Endothelial cell (in vitro differentiated cells): Measurements from ENCODE around the gene SGCD. TPM values are rescaled to one million over a fixed set of nuclear protein-coding genes. Genes with fewer than 3 reads are reported as not detected.

Experiments used
- DNase-seq: peaks from one replicate; pipeline ENCODE4 v3.0.0; 2021; ENCODE audit warnings: low spot score
- H3K27ac Mint-ChIP-seq: one replicate; pipeline ENCODE4 v1.8.0; 2021; ENCODE audit warnings: mixed read lengths, inconsistent platforms; ENCODE audit not compliant: unreplicated experiment
- H3K27me3 Mint-ChIP-seq: one replicate; pipeline ENCODE4 v1.8.0; 2021; ENCODE audit warnings: mild to moderate bottlenecking, moderate library complexity, mixed read lengths, inconsistent platforms; ENCODE audit not compliant: unreplicated experiment
- H3K36me3 Mint-ChIP-seq: one replicate; pipeline ENCODE4 v1.8.0; 2021; ENCODE audit warnings: mild to moderate bottlenecking, low read depth, mixed read lengths, inconsistent platforms; ENCODE audit not compliant: unreplicated experiment
- H3K4me1 Mint-ChIP-seq: one replicate; pipeline ENCODE4 v1.8.0; 2021; ENCODE audit warnings: mild to moderate bottlenecking, mixed read lengths, inconsistent platforms; ENCODE audit not compliant: unreplicated experiment
- H3K4me3 Mint-ChIP-seq: one replicate; pipeline ENCODE4 v1.8.0; 2021; ENCODE audit warnings: mild to moderate bottlenecking, mixed read lengths, inconsistent platforms; ENCODE audit not compliant: unreplicated experiment
- H3K9me3 Mint-ChIP-seq: one replicate; pipeline ENCODE4 v1.8.0; 2021; ENCODE audit warnings: mixed read lengths, inconsistent platforms; ENCODE audit not compliant: unreplicated experiment
- total RNA-seq: library from RNA; stranded (reverse); fragmentation: NEBNext Ultra II Directional; extraction: Animal tissue kit (Norgen Biotek cat#: 25700); gene quantifications from one replicate; pipeline ENCODE4 v1.2.1, GENCODE V29; 2021; ENCODE audit not compliant: unreplicated experiment
- TF ChIP-seq, protein P1 (sequence below): fragments of 200-600 bp; sonication (generic); IDR thresholded peaks from one replicate; pipeline ENCODE4 v1.5.0; 2021; ENCODE audit warnings: antibody characterized with exemption; ENCODE audit not compliant: unreplicated experiment

SGCD gene
- total RNA-seq, 1 donor from 2014 or later, result 1.2 TPM

DNA sequence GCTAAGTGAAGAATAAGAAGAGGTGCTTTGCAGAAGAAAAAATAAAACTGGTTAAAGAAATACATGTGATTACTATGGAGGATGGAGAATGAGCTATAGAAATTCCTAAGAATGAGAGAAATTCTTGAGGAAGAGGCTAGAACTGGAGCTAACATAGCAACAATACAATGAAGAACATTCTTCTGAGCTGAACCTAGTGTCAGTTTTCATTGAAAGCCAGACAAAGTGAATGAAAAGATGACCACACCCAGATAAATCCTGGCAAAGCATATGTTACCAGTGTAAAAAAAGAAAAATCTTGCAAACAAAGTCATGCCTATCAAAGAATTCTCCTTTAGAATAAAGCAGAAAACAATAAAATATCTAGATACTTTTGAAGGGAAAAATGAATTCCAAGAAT lies 39.6 kb downstream of the SGCD start:
- Mint-ChIP-seq H3K27ac (no peak overlapping the region), H3K4me1 (no peaks in the 10 kb centered on the region), H3K36me3 (no peaks in the 10 kb centered on the region), H3K4me3 (no peak overlapping the region), H3K27me3 (no peaks in the 10 kb centered on the region), H3K9me3 (no peaks in the 10 kb centered on the region)
- TF ChIP-seq, protein P1, sequence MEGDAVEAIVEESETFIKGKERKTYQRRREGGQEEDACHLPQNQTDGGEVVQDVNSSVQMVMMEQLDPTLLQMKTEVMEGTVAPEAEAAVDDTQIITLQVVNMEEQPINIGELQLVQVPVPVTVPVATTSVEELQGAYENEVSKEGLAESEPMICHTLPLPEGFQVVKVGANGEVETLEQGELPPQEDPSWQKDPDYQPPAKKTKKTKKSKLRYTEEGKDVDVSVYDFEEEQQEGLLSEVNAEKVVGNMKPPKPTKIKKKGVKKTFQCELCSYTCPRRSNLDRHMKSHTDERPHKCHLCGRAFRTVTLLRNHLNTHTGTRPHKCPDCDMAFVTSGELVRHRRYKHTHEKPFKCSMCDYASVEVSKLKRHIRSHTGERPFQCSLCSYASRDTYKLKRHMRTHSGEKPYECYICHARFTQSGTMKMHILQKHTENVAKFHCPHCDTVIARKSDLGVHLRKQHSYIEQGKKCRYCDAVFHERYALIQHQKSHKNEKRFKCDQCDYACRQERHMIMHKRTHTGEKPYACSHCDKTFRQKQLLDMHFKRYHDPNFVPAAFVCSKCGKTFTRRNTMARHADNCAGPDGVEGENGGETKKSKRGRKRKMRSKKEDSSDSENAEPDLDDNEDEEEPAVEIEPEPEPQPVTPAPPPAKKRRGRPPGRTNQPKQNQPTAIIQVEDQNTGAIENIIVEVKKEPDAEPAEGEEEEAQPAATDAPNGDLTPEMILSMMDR, result no peak
- DNase-seq, result no peak

DNA sequence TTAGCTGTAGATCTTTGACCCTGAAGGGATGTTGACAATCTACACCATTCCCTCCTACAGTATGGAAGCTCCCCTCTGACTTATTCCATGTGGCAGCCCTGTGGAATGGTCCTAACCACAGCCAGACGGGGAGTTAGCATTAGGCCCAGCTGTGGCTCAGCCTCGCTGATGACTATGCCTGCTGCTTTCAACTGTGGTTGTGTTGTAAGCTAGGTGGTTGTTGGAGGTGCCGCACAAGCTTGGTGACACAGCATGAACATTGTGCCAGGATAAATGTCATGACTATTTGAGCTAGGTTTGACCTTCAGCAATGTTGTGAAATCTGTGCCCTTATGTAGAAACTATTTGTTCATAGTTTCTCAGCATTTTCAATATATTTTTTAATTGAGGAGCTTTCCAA lies 40.6 kb downstream of the SGCD start:
- no peak for DNase-seq
- Mint-ChIP-seq H3K4me3 (no peak overlapping the region), H3K36me3 (no peaks in the 10 kb centered on the region), H3K27me3 (no peaks in the 10 kb centered on the region), H3K27ac (no peak overlapping the region), H3K4me1 (no peaks in the 10 kb centered on the region), H3K9me3 (no peaks in the 10 kb centered on the region)
- TF ChIP-seq, protein P1, result no peak

DNA sequence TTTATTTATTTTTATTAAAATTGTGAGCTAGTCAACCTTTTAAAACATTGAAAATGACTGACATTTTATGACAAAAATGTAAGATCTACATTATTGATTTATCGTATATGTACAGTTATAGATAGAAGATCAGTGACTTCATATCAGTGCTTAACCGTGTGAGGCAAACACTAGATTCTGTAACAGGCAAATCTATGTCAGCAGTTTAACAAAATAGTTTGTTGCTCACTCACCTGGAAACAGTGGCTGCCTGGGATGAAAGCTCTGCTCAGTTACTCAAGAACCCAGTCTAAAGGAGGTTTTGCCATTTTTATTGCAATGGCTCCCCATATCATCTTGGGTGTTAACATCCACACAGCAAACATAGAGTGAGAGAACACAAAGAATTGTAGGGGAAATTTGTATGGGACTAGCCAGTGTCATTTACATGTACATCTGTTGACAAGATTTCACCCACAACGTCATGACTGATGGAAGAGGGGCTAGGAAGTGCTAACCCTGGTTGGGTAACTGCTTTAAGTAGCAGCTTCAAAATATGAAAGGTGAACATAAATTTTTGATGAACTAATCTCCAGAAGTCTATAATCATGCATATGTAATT lies 49.0 kb downstream of the SGCD start:
- TF ChIP-seq, protein P1, result no peak
- Mint-ChIP-seq H3K4me3 (no peak overlapping the region), H3K4me1 (no peaks in the 10 kb centered on the region), H3K27ac (no peak overlapping the region), H3K9me3 (no peaks in the 10 kb centered on the region), H3K27me3 (no peaks in the 10 kb centered on the region), H3K36me3 (no peaks in the 10 kb centered on the region)
- no peak for DNase-seq

DNA sequence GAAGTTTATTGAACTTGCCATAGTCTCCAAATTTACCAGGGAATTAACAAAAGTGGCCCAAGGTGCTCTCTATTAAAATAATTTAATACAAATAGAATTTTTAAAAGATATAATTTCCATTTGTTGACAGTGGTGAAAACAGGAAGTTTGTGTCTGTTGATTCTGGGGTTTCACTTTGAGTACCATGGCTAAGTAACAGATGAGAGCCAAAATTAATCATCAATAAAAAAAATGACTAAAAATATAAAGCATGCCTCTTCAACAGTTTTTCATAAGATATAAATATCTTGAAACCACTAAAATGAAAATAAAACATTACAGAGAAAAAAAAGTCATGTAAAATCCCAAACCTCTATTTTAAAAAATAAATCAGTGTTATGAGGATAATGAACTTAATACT lies 49.8 kb downstream of the SGCD start:
- TF ChIP-seq, protein P1, result no peak
- Mint-ChIP-seq H3K4me1 (no peaks in the 10 kb centered on the region), H3K9me3 (no peaks in the 10 kb centered on the region), H3K27me3 (no peaks in the 10 kb centered on the region), H3K4me3 (no peak overlapping the region), H3K27ac (no peak overlapping the region), H3K36me3 (no peaks in the 10 kb centered on the region)
- no peak for DNase-seq

DNA sequence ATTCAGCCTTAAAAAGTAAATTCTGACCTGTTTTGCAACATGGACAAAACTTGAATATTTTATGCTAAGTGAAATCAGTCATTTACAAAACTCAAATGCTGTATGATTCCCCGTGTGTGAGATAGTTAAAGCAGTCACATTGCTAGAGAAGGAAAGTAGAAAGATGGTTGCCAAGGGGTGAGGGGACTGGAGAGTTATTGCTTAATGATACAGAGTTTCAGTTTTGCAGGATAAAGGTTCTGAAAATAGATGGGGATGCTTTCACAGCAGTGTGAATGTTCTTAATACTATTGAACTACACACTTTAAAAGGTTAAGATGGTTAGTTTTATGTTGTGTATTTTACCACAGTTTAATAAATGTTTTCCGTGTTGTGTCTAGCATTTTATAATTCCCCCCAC lies 51.2 kb downstream of the SGCD start:
- Mint-ChIP-seq H3K4me1 (no peaks in the 10 kb centered on the region), H3K27me3 (no peaks in the 10 kb centered on the region), H3K27ac (no peak overlapping the region), H3K4me3 (no peak overlapping the region), H3K9me3 (no peaks in the 10 kb centered on the region), H3K36me3 (no peaks in the 10 kb centered on the region)
- DNase-seq, result no peak
- TF ChIP-seq, protein P1, result no peak
